ENCODE measurements around the gene AADAT.
"Not testable (repeated sequence)": the region's sequence is repeated elsewhere in the genome, so short reads cannot be mapped to it uniquely, and the experiment has no call there.

Gene AADAT

DNA sequence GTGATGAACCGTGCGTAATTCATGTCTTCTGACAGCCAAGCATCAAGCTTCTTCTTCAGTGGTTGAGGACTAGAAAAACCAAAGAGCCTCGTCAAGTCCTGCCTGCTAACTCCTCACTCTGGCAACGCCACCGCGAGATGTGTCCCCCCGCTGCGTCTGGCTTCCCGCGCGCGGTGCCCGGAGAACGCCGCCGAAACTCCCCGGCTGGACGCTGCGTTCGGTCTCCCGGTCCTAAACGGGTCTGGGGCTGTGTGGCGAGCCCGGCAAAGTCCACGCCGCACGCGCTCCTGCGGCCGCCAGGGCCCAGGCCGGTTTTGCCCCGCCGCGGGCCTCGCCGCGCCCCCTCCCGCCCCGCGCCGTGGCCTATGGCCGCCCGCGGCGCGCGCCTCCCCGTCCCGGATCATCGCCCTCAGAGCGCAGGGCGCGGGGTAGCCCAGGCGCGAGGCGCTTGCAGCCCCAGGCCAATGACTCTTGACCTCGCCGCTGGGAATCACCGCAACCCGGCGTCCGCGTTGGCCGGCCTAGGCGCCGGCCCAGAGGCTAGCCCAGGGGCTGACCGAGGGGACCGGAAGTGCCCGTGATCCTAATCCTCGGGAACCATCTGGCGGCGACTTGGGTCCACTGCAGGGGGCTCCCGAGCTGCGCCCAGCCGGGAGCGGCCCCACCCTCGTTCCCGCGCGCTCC is at the start of gene AADAT:
Gene AADAT (minus strand): TSS at position 289 of the 684 bp plus-strand sequence. CDS start 266 bp downstream, at position 23.
- DNase-seq (ENCODE audit: low read depth in 3 of 3): peak in 2 of 3 donors; percentile 8

DNA sequence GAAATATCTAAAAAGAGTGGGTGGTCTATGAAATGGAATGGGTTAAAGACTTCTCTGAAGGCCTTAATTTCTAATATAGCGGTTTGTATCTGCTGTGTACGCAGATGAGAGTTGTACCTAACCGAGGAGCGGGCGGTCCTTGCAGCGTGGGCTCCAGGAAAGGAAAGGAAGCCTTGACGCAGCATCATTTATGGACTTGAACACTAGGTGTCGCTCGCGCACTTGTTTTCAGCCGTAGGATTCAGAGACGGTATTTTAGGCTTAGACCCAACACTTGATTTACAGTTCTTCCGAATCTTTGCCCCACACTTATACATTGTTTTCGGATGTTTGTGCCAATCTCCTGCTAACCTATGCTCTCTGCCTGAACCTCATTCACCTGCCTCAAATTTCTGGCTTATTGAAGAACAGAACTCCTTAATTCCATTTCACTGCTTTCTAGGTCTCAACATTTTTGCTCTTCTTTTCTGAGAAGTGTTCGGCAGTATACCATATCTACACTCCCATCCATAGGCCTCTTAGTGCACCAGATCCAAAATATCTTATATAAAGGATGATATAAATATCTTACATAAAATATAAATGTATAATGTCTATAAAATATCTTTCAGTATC is 48.9 kb upstream of the AADAT start:
- peak; percentile 48 to 55 (median 55) for DNase-seq (ENCODE audit: low read depth in 3 of 3)

GRCh38 chr4:170137927-170138326 is 48.2 kb upstream of the AADAT start:
- no peak for DNase-seq (ENCODE audit: low read depth in 3 of 3)

- DNase-seq (ENCODE audit: low read depth in 3 of 3): no peak
Observed at GRCh38 chr4:170137466-170137865, 47.7 kb upstream of the AADAT start.

- no peak for DNase-seq (ENCODE audit: low read depth in 3 of 3)
Observed at GRCh38 chr4:170134821-170135220, 45.1 kb upstream of the AADAT start.

- DNase-seq (ENCODE audit: low read depth in 3 of 3): no peak
Observed at GRCh38 chr4:170128219-170128804, 38.6 kb upstream of the AADAT start.

- no peak for DNase-seq (ENCODE audit: low read depth in 3 of 3)
Observed at GRCh38 chr4:170127758-170128157, 38.0 kb upstream of the AADAT start.

- DNase-seq (ENCODE audit: low read depth in 3 of 3): no peak
Observed at GRCh38 chr4:170124406-170124805, 34.6 kb upstream of the AADAT start.

- no peak for DNase-seq (ENCODE audit: low read depth in 3 of 3)
Observed at GRCh38 chr4:170122252-170122651, 32.5 kb upstream of the AADAT start.

DNA sequence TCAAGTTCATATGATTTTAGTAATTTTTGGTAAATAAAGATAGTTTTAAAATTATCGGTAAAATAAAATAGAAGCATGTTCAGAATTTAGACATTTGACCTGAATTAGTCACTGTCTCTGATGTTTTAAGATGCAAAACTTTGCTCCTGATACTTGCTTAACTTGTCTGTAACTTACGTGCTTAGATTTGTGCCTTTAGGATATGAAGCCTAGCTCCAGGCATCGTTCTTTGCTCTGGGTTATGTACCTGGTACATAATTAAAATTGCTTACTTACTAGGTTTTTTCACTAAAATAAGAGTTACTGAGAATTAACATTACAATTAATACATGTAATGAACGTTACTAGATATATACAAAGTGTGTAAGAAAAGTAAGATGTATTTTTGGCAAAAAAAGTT is 24.9 kb upstream of the AADAT start:
- no peak for DNase-seq (ENCODE audit: low read depth in 3 of 3)

GRCh38 chr4:170114183-170114582 is 24.4 kb upstream of the AADAT start:
- not testable (repeated sequence) for DNase-seq (ENCODE audit: low read depth in 3 of 3)

- DNase-seq (ENCODE audit: low read depth in 3 of 3): no peak
Observed at GRCh38 chr4:170111546-170111945, 21.8 kb upstream of the AADAT start.

DNA sequence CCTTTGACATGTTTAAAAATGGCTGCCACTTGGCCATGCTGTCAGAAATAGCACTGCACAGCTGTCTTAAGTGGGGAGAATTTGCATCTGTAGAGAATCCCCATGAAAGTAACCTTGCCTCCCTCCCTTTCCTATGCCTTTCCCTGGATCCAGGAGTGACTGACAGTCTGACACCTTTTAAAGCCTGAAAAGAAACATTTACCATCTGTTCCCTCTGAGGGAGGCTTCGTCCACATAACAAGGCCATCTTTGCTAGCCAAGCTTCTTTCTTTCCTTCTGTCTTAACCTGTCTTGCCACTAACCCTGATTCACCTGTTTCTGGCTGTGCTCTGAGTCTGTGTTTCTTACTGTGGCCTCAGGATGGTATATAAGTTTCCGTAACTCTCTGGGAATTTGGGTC is 21.3 kb upstream of the AADAT start:
- DNase-seq (ENCODE audit: low read depth in 3 of 3): no peak

DNA sequence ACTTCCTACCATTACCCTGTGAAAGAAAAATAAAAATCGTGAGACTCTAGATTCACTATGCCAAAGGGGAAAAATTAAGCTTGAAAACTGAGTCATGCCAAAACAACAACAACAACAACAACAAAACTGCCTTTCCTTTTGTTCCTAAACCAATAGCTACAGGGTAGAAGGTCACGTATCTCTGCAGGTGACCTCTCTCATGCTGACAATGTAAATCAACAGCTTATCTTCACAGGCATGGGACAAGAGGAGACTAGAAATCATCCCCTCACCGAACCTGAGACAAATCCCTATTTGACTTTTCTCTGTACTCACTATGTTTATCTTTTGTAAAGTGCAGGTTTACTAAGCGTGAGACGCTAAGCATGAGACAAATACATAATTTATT is 20.5 kb upstream of the AADAT start:
- DNase-seq (ENCODE audit: low read depth in 3 of 3): no peak

- no peak for DNase-seq (ENCODE audit: low read depth in 3 of 3)
Observed at GRCh38 chr4:170109586-170110284, 20.0 kb upstream of the AADAT start.

- DNase-seq (ENCODE audit: low read depth in 3 of 3): no peak
Observed at GRCh38 chr4:170106900-170107299, 17.1 kb upstream of the AADAT start.

GRCh38 chr4:170102426-170102825 is 12.7 kb upstream of the AADAT start:
- DNase-seq (ENCODE audit: low read depth in 3 of 3): no peak

DNA sequence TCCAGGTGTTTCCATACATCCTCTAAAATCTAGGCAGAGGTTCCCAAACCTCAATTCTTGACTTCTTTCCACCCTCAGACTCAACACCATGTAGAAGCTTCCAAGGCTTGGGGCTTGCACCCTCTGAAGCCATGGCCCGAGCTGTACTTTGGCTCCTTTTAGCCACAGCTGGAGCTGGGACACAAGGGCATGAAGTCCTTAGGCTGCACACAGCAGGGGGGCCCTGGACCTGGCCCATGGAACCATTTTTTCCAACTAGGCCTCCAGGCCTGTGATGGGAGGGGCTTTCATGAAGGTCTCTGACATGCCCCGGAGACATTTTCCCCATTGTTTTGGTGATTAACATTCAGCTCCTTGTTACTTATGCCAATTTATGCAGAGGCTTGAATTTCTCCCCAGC is 8.4 kb upstream of the AADAT start:
- DNase-seq (ENCODE audit: low read depth in 3 of 3): not testable (repeated sequence)

DNA sequence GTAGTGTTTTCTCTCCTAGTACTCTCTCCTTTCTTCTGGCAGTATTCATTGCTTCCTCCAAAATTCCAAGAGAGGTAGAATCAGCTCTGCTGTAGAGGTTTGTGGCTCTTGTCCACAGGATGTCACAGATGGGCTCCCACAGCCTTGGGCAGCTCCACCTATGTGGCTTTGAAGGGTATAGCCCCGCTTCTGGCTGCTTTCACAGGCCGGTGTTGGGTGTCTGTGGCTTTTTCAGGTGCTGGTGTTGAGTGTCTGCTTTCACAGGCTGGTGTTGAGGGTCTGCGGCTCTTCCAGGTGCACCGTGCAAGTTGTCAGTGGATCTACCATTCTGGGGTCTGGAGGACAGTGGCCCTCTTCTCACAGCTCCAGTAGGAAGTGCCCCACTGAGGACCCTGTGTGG is 7.9 kb upstream of the AADAT start:
- DNase-seq (ENCODE audit: low read depth in 3 of 3): no peak

GRCh38 chr4:170093973-170094535 is 4.3 kb upstream of the AADAT start:
- DNase-seq (ENCODE audit: low read depth in 3 of 3): no peak

DNA sequence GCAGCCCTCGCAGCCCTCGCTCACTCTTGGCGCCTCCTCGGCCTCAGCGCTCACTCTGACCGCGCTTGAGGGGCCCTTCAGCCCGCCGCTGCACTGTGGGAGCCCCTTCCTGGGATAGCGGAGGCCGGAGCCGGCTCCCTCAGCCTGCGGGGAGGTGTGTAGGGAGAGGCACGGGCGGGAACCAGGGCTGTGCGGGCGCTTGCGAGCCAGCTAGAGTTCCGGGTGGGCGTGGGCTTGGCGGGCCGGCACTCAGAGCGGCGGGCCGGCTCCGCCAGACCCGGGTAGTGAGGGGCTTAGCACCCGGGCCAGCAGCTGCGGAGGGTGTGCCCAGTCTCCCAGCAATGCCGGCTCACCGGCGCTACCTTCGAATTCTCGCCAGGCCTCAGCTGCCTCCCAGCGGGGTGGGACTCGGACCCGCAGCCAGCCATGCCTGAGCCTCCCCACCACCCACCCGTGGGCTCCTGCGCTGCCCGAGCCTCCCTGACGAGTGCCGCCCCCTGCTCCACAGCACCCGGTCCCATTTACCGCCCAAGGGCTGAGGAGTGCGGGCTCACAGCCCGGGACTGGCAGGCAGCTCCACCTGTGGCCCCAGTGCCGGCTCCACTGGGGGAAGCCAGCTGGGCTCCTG is 1.4 kb upstream of the AADAT start:
- no peak for DNase-seq (ENCODE audit: low read depth in 3 of 3)
